H1 (cell line): ENCODE results near the gene PSMC3IP. TPM values are rescaled to one million over a fixed set of nuclear protein-coding genes. Genes with fewer than 3 reads are reported as not detected.

Experiments
- ATF2 ChIP-seq: IDR thresholded peaks from 2 replicates; pipeline ENCODE4 v1.6.1; 2012; ENCODE audit warnings: low read length, inconsistent platforms
- CHD7 ChIP-seq: fragments of 300-600 bp; sonication (generic); IDR thresholded peaks from 2 replicates; pipeline ENCODE4 v1.7.1; 2012; ENCODE audit warnings: low read length, moderate library complexity, mild to moderate bottlenecking, inconsistent platforms; ENCODE audit not compliant: insufficient replicate concordance
- CTBP2 ChIP-seq: IDR thresholded peaks from 2 replicates; pipeline ENCODE4 v1.7.0; 2011; ENCODE audit warnings: borderline replicate concordance, mild to moderate bottlenecking, moderate library complexity, mixed read lengths, low read length; ENCODE audit not compliant: insufficient read depth, insufficient read length
- KDM4A ChIP-seq: IDR thresholded peaks from one replicate; pipeline ENCODE4 v1.7.1; 2012; ENCODE audit warnings: low read depth, mild to moderate bottlenecking, moderate library complexity, low read length, inconsistent platforms; ENCODE audit not compliant: severe bottlenecking
- MAFK ChIP-seq: IDR thresholded peaks from 2 replicates; pipeline ENCODE4 v1.6.1; 2012; ENCODE audit warnings: low read depth, mild to moderate bottlenecking, improper control_type of control experiment, low read length
- SP2 ChIP-seq: IDR thresholded peaks from 2 replicates; pipeline ENCODE4 v1.6.1; 2012; ENCODE audit warnings: mild to moderate bottlenecking, low read length, inconsistent platforms
- SRF ChIP-seq: IDR thresholded peaks from 2 replicates; pipeline ENCODE4 v1.6.1; 2011; ENCODE audit warnings: mild to moderate bottlenecking, low read depth, low read length, moderate library complexity
- ZNF274 ChIP-seq: IDR thresholded peaks from 2 replicates; pipeline ENCODE4 v1.7.0; 2012; ENCODE audit warnings: low read length, borderline replicate concordance; ENCODE audit errors: extremely low read depth
- polyA plus RNA-seq, 7 experiments: library from polyadenylated mRNA; depleted of rRNA in 3 of 7; stranded (reverse) in 5 of 7; unstranded in 2 of 7; fragments of >200 nt in 5 of 7; fragments of 200-250 nt in 2 of 7; gene quantifications; 1 replicate in 5 of 7; 2 replicates in 1 of 7; 4 replicates in 1 of 7; pipeline versions ENCODE4 v1.2.1 to v1.2.3, GENCODE V29; 2011 to 2013; ENCODE audit warnings: missing spikeins in 2 of 7, mixed read lengths in 2 of 7
- total RNA-seq: library from RNA; stranded (reverse); fragmentation: NEBNext Ultra II Directional; extraction: Animal tissue kit (Norgen Biotek cat#: 25700); gene quantifications from 2 replicates; pipeline ENCODE4 v1.2.1, GENCODE V29; 2021

The PSMC3IP gene
- total and polyA plus RNA-seq, 2 of the 8 experiments (the other 6 are each of a cell fraction or from before 2014, with no cell fraction given) = 11.5 to 21.9 TPM

- TF ChIP-seq CHD7 (no peak), CTBP2 (no peak), MAFK (no peak), ATF2 (no peak), KDM4A (no peak), ZNF274 (no peak), SP2 (no peak), SRF (no peak)
- TF ChIP-seq, all 59 proteins: peak for 0
These were observed 9.1 kb upstream of the PSMC3IP start (continued) for GRCh38 chr17:42586514-42587230.
